Kidney (tissue), 14 donors: ENCODE measurements around the gene GLIPR2. TPM values are rescaled to one million over a fixed set of nuclear protein-coding genes. Genes with fewer than 3 reads are reported as not detected.

Experiments used
- DNase-seq, 5 donors: peaks; one replicate each; pipeline ENCODE4 v3.0.0-alpha.2; 2013 to 2020
- FAIRE-seq: peaks from 2 replicates; lab custom pipeline; 2012; peaks lifted over from hg19 to GRCh38; lab: Jason Lieb, UNC
- H3K27ac ChIP-seq, 2 donors: one replicate each; pipeline ENCODE4 v1.7.0; 2013; ENCODE audit warnings: low read depth in 2 of 2, low read length in 2 of 2, inconsistent platforms in 1 of 2
- H3K27me3 ChIP-seq: one replicate; pipeline ENCODE4 v1.7.1; 2013; ENCODE audit warnings: low read length, inconsistent platforms; ENCODE audit not compliant: control insufficient read depth, insufficient read depth
- H3K36me3 ChIP-seq, 3 donors: one replicate each; pipeline versions ENCODE4 v1.7.0 to v1.7.1; 2013; ENCODE audit warnings: low read length in 3 of 3, control low read depth in 1 of 3, inconsistent platforms in 1 of 3; ENCODE audit not compliant: insufficient read depth in 3 of 3, control insufficient read depth in 2 of 3
- H3K4me1 ChIP-seq, 3 donors: one replicate each; pipeline versions ENCODE4 v1.7.0 to v1.7.1; 2013; ENCODE audit warnings: low read length in 3 of 3, inconsistent platforms in 1 of 3, low read depth in 1 of 3; ENCODE audit not compliant: control insufficient read depth in 2 of 3, insufficient read depth in 2 of 3
- H3K4me3 ChIP-seq, 3 donors: one replicate each; pipeline versions ENCODE4 v1.7.0 to v1.8.1; 2013; ENCODE audit warnings: low read length in 3 of 3, control low read depth in 1 of 3, inconsistent platforms in 1 of 3
- H3K9ac ChIP-seq, 3 donors: one replicate each; pipeline versions ENCODE4 v1.7.0 to v1.7.1; 2013; ENCODE audit warnings: low read length in 3 of 3, control low read depth in 1 of 3, inconsistent platforms in 1 of 3
- H3K9me3 ChIP-seq, 3 donors: one replicate each; pipeline versions ENCODE4 v1.7.0 to v1.7.1; 2013; ENCODE audit warnings: low read length in 3 of 3, control low read depth in 1 of 3, inconsistent platforms in 1 of 3; ENCODE audit not compliant: control insufficient read depth in 2 of 3, insufficient read depth in 1 of 3
- intact Hi-C: fragments of 100-400 bp; cut with DNase I; formaldehyde crosslinking; loops from one replicate; pipeline ENCODE4 v1.11.1; 2022
- polyA plus RNA-seq: library from polyadenylated mRNA; stranded (reverse); fragments of 350-450 nt; fragmentation: Illumina TruSeq; extraction: RNeasy Lipid Tissue Mini Kit (QIAGEN cat#74804); gene quantifications from one replicate; pipeline ENCODE4 v1.2.3, GENCODE V29; 2014; ENCODE audit warnings: low read depth, low replicate concordance; ENCODE audit not compliant: insufficient read depth
- total RNA-seq: library from RNA; stranded (reverse); fragmentation: NEBNext Ultra II Directional; extraction: Animal tissue kit (Norgen Biotek cat#: 25700); gene quantifications from one replicate; pipeline ENCODE4 v1.2.1, GENCODE V29; 2021
- TF ChIP-seq, protein P1 (sequence below): IDR thresholded peaks from 3 replicates; pipeline ENCODE4 v1.5.1; 2012; ENCODE audit warnings: mild to moderate bottlenecking, moderate library complexity, borderline replicate concordance; ENCODE audit not compliant: insufficient read depth; ENCODE audit errors: extremely low read depth
- donor health status: control.
- donor health status: control.
- donor health status: control.
- donor health status: control.
- donor health status: control.
- donor health status: DM: yes; HTN: yes; CAD: no.
- donor health status: Normal renal cell carcinoma (clear cell type).

GLIPR2 gene
- total and polyA plus RNA-seq, 2 donors from 2014 or later: 8.3 to 19.6 TPM

DNA sequence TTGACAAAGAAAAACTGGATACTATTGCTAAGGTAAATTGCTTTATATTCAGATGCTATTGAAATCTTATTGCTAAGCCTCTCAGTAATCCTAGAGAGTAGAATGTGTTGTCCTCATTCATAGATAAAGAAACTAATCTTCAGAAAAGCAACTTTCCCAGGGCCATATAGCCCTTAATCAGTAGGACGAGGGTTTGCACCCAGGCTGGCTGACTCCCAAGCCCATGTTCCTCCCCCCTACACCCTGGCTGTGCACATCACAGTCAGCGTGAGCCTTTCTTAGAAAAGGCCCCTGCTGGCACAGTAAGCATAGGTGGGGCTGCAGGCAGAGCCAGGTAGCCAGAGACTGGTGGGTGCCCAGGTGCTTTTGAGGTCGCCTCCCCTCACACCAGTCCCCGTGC lies 15.8 kb upstream of the GLIPR2 start:
- Histone ChIP-seq H3K9ac (no peak overlapping the region), H3K36me3 (peaks cover 0 to 5% (median 0%) of the 10 kb centered on the region in 3 donors)

DNA sequence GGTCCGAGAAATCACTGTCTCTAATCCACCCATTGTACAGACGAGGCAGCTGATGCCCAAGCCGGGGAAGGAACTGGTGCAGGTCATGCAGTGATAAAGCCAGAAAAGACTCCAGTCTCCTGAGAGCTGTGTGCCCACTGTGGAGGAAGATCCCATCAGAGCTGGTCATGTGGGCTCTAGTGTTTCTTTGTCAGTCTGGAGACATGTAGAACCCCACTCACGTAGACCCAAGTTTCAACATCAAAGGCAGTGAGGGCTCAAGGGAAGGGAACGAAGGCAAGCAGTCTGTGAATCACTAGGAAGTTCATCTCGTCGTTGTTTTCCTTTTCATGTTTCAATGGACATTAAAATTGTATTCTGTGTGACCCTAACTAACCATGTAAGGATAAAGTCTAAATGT lies 14.6 kb upstream of the GLIPR2 start:
- H3K4me3 ChIP-seq: no peak overlapping the region
- intact Hi-C loops: no loop called here
- no peaks in the 10 kb centered on the region for H3K27me3 ChIP-seq
- DNase-seq: no peak
- no peak overlapping the region for H3K27ac ChIP-seq
- peaks cover 0 to 5% (median 0%) of the 10 kb centered on the region in 3 donors for H3K36me3 ChIP-seq
- TF ChIP-seq, protein P1, sequence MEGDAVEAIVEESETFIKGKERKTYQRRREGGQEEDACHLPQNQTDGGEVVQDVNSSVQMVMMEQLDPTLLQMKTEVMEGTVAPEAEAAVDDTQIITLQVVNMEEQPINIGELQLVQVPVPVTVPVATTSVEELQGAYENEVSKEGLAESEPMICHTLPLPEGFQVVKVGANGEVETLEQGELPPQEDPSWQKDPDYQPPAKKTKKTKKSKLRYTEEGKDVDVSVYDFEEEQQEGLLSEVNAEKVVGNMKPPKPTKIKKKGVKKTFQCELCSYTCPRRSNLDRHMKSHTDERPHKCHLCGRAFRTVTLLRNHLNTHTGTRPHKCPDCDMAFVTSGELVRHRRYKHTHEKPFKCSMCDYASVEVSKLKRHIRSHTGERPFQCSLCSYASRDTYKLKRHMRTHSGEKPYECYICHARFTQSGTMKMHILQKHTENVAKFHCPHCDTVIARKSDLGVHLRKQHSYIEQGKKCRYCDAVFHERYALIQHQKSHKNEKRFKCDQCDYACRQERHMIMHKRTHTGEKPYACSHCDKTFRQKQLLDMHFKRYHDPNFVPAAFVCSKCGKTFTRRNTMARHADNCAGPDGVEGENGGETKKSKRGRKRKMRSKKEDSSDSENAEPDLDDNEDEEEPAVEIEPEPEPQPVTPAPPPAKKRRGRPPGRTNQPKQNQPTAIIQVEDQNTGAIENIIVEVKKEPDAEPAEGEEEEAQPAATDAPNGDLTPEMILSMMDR: no peak
- no peaks in the 10 kb centered on the region for H3K4me1 ChIP-seq
- FAIRE-seq: no peak
- no peaks in the 10 kb centered on the region for H3K9me3 ChIP-seq
- H3K9ac ChIP-seq: no peak overlapping the region

More for the DNA sequence above, 15.8 kb upstream of the GLIPR2 start:
- Histone ChIP-seq H3K4me1 (no peaks in the 10 kb centered on the region), H3K27ac (no peak overlapping the region), H3K4me3 (no peak overlapping the region), H3K9me3 (no peaks in the 10 kb centered on the region), H3K27me3 (no peaks in the 10 kb centered on the region)
- FAIRE-seq (no peak), DNase-seq (no peak)
- intact Hi-C loops: no loop called here
- TF ChIP-seq, protein P1: no peak

DNA sequence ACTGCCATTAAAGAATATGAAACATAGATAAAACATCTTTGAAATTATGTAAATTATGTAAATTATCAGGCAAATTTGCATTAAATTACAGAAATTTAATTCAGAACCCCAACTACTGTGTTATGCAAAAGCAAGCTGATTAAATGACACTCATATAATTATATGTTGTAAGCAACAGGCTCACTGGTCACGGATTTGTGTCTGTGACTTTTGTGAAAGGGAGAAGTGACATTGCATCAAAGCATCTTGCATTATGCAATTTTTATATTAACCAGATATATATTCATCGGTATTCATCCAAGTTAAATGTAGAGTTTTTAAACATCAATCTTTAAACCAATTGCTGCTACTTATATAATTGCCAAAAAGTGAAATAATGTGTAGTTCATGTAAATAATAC lies 13.0 kb upstream of the GLIPR2 start:
- TF ChIP-seq, protein P1: no peak
- no peak for DNase-seq
- H3K9ac ChIP-seq: no peak overlapping the region
- H3K27me3 ChIP-seq: no peaks in the 10 kb centered on the region
- no peak overlapping the region for H3K4me3 ChIP-seq
- no peaks in the 10 kb centered on the region for H3K9me3 ChIP-seq
- intact Hi-C loops: no loop called here
- no peak overlapping the region for H3K27ac ChIP-seq
- FAIRE-seq: no peak
- no peaks in the 10 kb centered on the region for H3K4me1 ChIP-seq
- peaks cover 0 to 5% (median 0%) of the 10 kb centered on the region in 3 donors for H3K36me3 ChIP-seq
